ENCODE measurements around the gene TRAPPC12. TPM values are rescaled to one million over a fixed set of nuclear protein-coding genes. Genes with fewer than 3 reads are reported as not detected.
"Not testable (repeated sequence)": the region's sequence is repeated elsewhere in the genome, so short reads cannot be mapped to it uniquely, and the experiment has no call there.

The TRAPPC12 gene
- polyA plus RNA-seq, 4 donors, result 59.7 to 71.5 (median 70.0) TPM

- not testable (repeated sequence) for DNase-seq (ENCODE audit: low read depth in 4 of 4, low spot score in 3 of 4)
These were observed 117.2 kb downstream of the TRAPPC12 start for GRCh38 chr2:3496708-3497080.

DNA sequence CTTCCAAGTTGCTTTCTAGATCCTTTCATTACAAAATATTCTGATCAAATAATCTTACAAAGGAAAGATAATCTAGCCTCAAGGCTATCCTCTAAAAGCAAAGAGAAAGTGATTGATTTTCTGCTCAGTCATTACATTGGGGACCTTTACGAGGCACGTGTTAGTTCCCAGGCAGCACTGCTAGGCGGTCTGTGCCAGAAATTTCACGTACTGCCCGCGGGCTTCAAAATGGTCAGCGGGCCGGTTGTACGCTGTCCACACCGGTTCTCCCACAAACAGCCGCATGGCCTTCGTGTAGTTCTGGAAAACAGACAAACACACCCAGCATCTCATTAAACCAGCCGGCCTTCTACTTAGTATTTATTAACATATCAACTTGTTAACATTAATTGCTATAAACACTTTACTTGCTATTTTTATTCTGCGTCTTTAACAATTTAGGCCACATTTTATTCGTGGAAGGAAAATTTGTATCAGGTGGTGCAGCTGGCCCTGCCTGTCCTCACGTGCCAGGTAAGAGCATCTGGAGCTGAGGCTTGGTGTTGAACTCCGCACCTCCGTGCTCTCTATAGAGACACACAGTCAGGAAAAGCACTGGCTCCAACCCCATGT is 119.4 kb downstream of the TRAPPC12 start:
- DNase-seq (ENCODE audit: low read depth in 4 of 4, low spot score in 3 of 4), result no peak

GRCh38 chr2:3500326-3500899 is 120.9 kb downstream of the TRAPPC12 start:
- DNase-seq (ENCODE audit: low read depth in 4 of 4, low spot score in 3 of 4), result no peak

DNA sequence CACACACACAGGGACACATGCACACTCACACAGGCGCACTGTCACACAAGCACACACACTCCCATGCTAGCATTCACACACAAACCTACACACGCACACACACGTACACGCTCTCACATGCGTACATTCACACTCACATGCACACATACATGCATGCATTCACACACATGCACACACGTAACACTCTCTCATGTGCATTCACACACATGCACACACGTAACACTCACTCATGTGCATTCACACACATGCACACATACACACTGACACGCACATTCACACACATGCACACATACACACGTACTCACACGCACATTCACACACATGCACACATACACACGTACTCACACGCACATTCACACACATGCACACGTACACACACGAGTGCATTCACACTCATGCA is 123.6 kb downstream of the TRAPPC12 start:
- DNase-seq (ENCODE audit: low read depth in 4 of 4, low spot score in 3 of 4), result no peak

GRCh38 chr2:3503483-3503882 is 124.0 kb downstream of the TRAPPC12 start:
- no peak for DNase-seq (ENCODE audit: low read depth in 4 of 4, low spot score in 3 of 4)

- DNase-seq (ENCODE audit: low read depth in 4 of 4, low spot score in 3 of 4), result no peak
These were observed 125.2 kb downstream of the TRAPPC12 start for GRCh38 chr2:3504741-3505140.

DNA sequence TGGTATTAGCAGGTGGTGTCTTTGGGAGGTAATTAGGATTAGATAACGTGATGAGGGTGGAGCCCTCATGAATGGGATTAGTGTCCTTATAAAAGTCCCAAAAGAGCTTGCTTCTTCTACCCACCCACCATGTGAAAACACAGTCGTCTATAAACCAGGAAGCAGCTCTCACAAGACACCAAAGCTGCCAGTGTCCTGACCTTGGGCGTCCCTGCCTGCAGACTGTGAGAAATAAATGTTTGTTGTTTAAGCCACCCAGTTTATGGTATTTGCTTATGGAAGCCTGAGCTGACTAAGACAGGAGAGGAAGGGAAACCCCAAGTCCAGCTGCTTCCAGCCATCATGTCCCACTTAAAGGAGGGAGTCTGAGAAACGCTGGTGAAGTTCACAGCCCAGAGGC is 126.3 kb downstream of the TRAPPC12 start:
- DNase-seq (ENCODE audit: low read depth in 4 of 4, low spot score in 3 of 4), result no peak

- no peak for DNase-seq (ENCODE audit: low read depth in 4 of 4, low spot score in 3 of 4)
These were observed 132.6 kb downstream of the TRAPPC12 start for GRCh38 chr2:3512086-3512485.

- no peak for DNase-seq (ENCODE audit: low read depth in 4 of 4, low spot score in 3 of 4)
These were observed 133.7 kb downstream of the TRAPPC12 start for GRCh38 chr2:3513026-3513810.

GRCh38 chr2:3515438-3515837 is 135.9 kb downstream of the TRAPPC12 start:
- DNase-seq (ENCODE audit: low read depth in 4 of 4, low spot score in 3 of 4), result not testable (repeated sequence)

- DNase-seq (ENCODE audit: low read depth in 4 of 4, low spot score in 3 of 4), result no peak
These were observed 137.3 kb downstream of the TRAPPC12 start for GRCh38 chr2:3516831-3517230.

- DNase-seq (ENCODE audit: low read depth in 4 of 4, low spot score in 3 of 4), result no peak
These were observed 138.5 kb downstream of the TRAPPC12 start for GRCh38 chr2:3517948-3518495.

GRCh38 chr2:3518496-3519254 is 139.2 kb downstream of the TRAPPC12 start:
- DNase-seq (ENCODE audit: low read depth in 4 of 4, low spot score in 3 of 4), result peak; percentile 96 to 99 (median 98)

- peak in 2 of 4 donors; percentile 47 to 49 for DNase-seq (ENCODE audit: low read depth in 4 of 4, low spot score in 3 of 4)
These were observed 140.0 kb downstream of the TRAPPC12 start, which contains the start of gene ADI1 for GRCh38 chr2:3519255-3520205. TSS of gene ADI1 (minus strand) at chr2:3519531. CDS start at chr2:3519487, 44 bp downstream.

- no peak for DNase-seq (ENCODE audit: low read depth in 4 of 4, low spot score in 3 of 4)
These were observed 141.1 kb downstream of the TRAPPC12 start for GRCh38 chr2:3520591-3520990.

GRCh38 chr2:3522961-3523421 is 143.5 kb downstream of the TRAPPC12 start:
- no peak for DNase-seq (ENCODE audit: low read depth in 4 of 4, low spot score in 3 of 4)

GRCh38 chr2:3523551-3524041 is 144.1 kb downstream of the TRAPPC12 start:
- DNase-seq (ENCODE audit: low read depth in 4 of 4, low spot score in 3 of 4), result no peak

- no peak for DNase-seq (ENCODE audit: low read depth in 4 of 4, low spot score in 3 of 4)
These were observed 147.4 kb downstream of the TRAPPC12 start for GRCh38 chr2:3526871-3527270.

Data from right renal pelvis (tissue), 4 donors.